K562 (cell line): ENCODE measurements around the gene ZNF853. TPM values are rescaled to one million over a fixed set of nuclear protein-coding genes. Genes with fewer than 3 reads are reported as not detected.
"Not testable (repeated sequence)": the region's sequence is repeated elsewhere in the genome, so short reads cannot be mapped to it uniquely, and the experiment has no call there.

Experiments used
- ATAC-seq: fragments of 200-7000 bp; cut with Tn5 transposase; 3 replicates; pipeline ENCODE4 v1.9.1; 2020; ENCODE audit warnings: moderate library complexity
- BruUV-seq: library from RNA; stranded (reverse); fragments of 400-500 nt; replicated peaks from 2 replicates; lab custom pipeline; 2021; lab: Mats Ljungman, UMichigan
- CTCF ChIA-PET: fragments of 300-600 bp; formaldehyde crosslinking; extraction: SDS; loops from one replicate; lab custom pipeline; 2021; ENCODE audit warnings: low intra/inter-chr PET ratio; lab: Yijun Ruan, JAX
- POLR2A ChIA-PET: fragments of 300-600, 350-650 bp; sonication (Branson Sonifier 250); formaldehyde crosslinking; extraction: SDS; loops from one replicate; lab custom pipeline; 2021; ENCODE audit warnings: antibody characterized with exemption, inconsistent platforms; lab: Yijun Ruan, JAX
- DNase-seq, 4 experiments: peaks; one replicate each; pipeline versions ENCODE4 v3.0.0 to v3.0.0-alpha.2; 2011 to 2018; ENCODE audit warnings: low spot score in 3 of 4, mixed read lengths in 3 of 4; ENCODE audit errors: extremely low read depth in 1 of 4
- FAIRE-seq: peaks from 2 replicates; lab custom pipeline; 2011; peaks lifted over from hg19 to GRCh38; lab: Jason Lieb, UNC
- H2AFZ ChIP-seq: 2 replicates; pipeline ENCODE4 v1.6.0; 2011; ENCODE audit warnings: low read depth, low read length, control low read depth, inconsistent platforms
- H3K27ac ChIP-seq: fragments of 200-600 bp; 3 replicates; pipeline ENCODE4 v1.8.0; 2011; ENCODE audit warnings: low read depth, mild to moderate bottlenecking, control low read depth, inconsistent platforms, low read length, moderate library complexity, mixed read lengths; ENCODE audit errors: extremely low read depth
- H3K27me3 ChIP-seq, 2 experiments: fragments of 300-600 bp in 1 of 2; 2 replicates in 1 of 2; 3 replicates in 1 of 2; pipeline versions ENCODE4 v1.6.0 to v1.8.0; 2011; ENCODE audit warnings: inconsistent platforms in 2 of 2, low read length in 2 of 2, mild to moderate bottlenecking in 1 of 2, mixed read lengths in 1 of 2, moderate library complexity in 1 of 2; ENCODE audit not compliant: control insufficient read depth in 2 of 2, insufficient read depth in 2 of 2
- H3K36me3 ChIP-seq: fragments of 300-600 bp; 3 replicates; pipeline ENCODE4 v1.8.0; 2011; ENCODE audit warnings: mild to moderate bottlenecking, low read length, inconsistent platforms; ENCODE audit not compliant: control insufficient read depth, insufficient read depth
- H3K4me1 ChIP-seq, 2 experiments: fragments of 200-600 bp in 1 of 2; replicated peaks in 1 of 2; 2 replicates in 1 of 2; 3 replicates in 1 of 2; pipeline versions ENCODE4 v1.5.1 to v1.8.0; 2011; ENCODE audit warnings: inconsistent platforms in 2 of 2, low read length in 2 of 2, mild to moderate bottlenecking in 1 of 2, mixed read lengths in 1 of 2, moderate library complexity in 1 of 2; ENCODE audit not compliant: control insufficient read depth in 2 of 2, insufficient read depth in 2 of 2
- H3K4me2 ChIP-seq: 2 replicates; pipeline ENCODE4 v1.6.1; 2011; ENCODE audit warnings: low read length, control low read depth, inconsistent platforms, mixed read lengths; ENCODE audit not compliant: insufficient read depth
- H3K4me3 ChIP-seq: fragments of 200-600 bp; sonication (generic), shearing (Covaris generic); 2 replicates; pipeline ENCODE4 v1.5.1; 2016; ENCODE audit warnings: control low read depth, inconsistent platforms
- H3K79me2 ChIP-seq: fragments of 200-600 bp; 3 replicates; pipeline ENCODE4 v1.8.0; 2011; ENCODE audit warnings: low read length, inconsistent platforms; ENCODE audit not compliant: control insufficient read depth, insufficient read depth
- H3K9ac ChIP-seq, 2 experiments: 2 replicates each; pipeline versions ENCODE4 v1.6.0 to v1.6.1; 2011; ENCODE audit warnings: low read depth in 2 of 2, low read length in 2 of 2, control low read depth in 1 of 2, inconsistent platforms in 1 of 2, mild to moderate bottlenecking in 1 of 2, mixed read lengths in 1 of 2; ENCODE audit not compliant: insufficient read depth in 1 of 2
- H3K9me1 ChIP-seq: one replicate; pipeline ENCODE4 v1.6.0; 2011; ENCODE audit warnings: inconsistent platforms, mild to moderate bottlenecking, low read length, moderate library complexity; ENCODE audit not compliant: control insufficient read depth, insufficient read depth
- H3K9me3 ChIP-seq: replicated peaks from 2 replicates; pipeline ENCODE4 v1.5.1; 2011; ENCODE audit warnings: low read depth, low read length, inconsistent platforms; ENCODE audit not compliant: control insufficient read depth, insufficient read depth
- H4K20me1 ChIP-seq: replicated peaks from 2 replicates; pipeline ENCODE4 v1.6.1; 2011; ENCODE audit warnings: low read length, inconsistent platforms, mixed read lengths; ENCODE audit not compliant: control insufficient read depth, insufficient read depth
- ARID4B ChIP-seq: sonication (generic); formaldehyde crosslinking; IDR thresholded peaks from 2 replicates; pipeline ENCODE4 v1.8.0; 2022; ENCODE audit warnings: mild to moderate bottlenecking, missing genetic modification reagents
- CXXC5 ChIP-seq: fragments of 250-450 bp; sonication (Bioruptor Pico); IDR thresholded peaks from 2 replicates; pipeline ENCODE4 v1.8.0; 2022; ENCODE audit warnings: inconsistent platforms, mild to moderate bottlenecking, moderate library complexity
- LCOR ChIP-seq: sonication (generic); formaldehyde crosslinking; IDR thresholded peaks from 2 replicates; pipeline ENCODE4 v1.8.0; 2022; ENCODE audit warnings: mild to moderate bottlenecking, missing genetic modification reagents
- TOE1 ChIP-seq, 2 experiments: fragments of 450-650 bp in 1 of 2; sonication (generic) in 1 of 2; formaldehyde crosslinking in 1 of 2; IDR thresholded peaks; 2 replicates each; pipeline versions ENCODE4 v1.7.1 to v1.8.0; 2016 to 2022; ENCODE audit warnings: borderline replicate concordance in 2 of 2, mild to moderate bottlenecking in 2 of 2, antibody characterized with exemption in 1 of 2, inconsistent platforms in 1 of 2, low read depth in 1 of 2, missing genetic modification reagents in 1 of 2, moderate library complexity in 1 of 2
- ZBTB1 ChIP-seq: sonication (generic); formaldehyde crosslinking; IDR thresholded peaks from 2 replicates; pipeline ENCODE4 v1.8.1; 2023; ENCODE audit warnings: missing genetic modification reagents, low read depth, mild to moderate bottlenecking, borderline replicate concordance
- ZNF224 ChIP-seq: sonication (generic); formaldehyde crosslinking; IDR thresholded peaks from 2 replicates; pipeline ENCODE4 v1.8.0; 2022; ENCODE audit warnings: mild to moderate bottlenecking, missing genetic modification reagents
- WGBS: fragments of 100-300 bp; shearing (Covaris generic); methylation state at CpG from one replicate; pipeline ENCODE4 v1.1.6; 2016; ENCODE audit warnings: low coverage, mixed read lengths; ENCODE audit not compliant: insufficient coverage; ENCODE audit errors: missing lambda C conversion rate; 5-methylcytosine and 5-hydroxymethylcytosine counted together
- in situ Hi-C: fragments of 300-500 bp; cut with MboI; formaldehyde crosslinking; loops from 4 replicates; pipeline ENCODE4 v1.15.0; 2018; ENCODE audit warnings: inconsistent platforms, mixed read lengths
- intact Hi-C: fragments of 100-400 bp; cut with micrococcal nuclease; formaldehyde crosslinking; loops from 2 replicates; pipeline ENCODE4 v1.14.2; 2022
- polyA plus RNA-seq, 8 experiments: library from polyadenylated mRNA; depleted of rRNA in 4 of 8; stranded (reverse) in 5 of 8; unstranded in 3 of 8; fragments of >200 nt; fragmentation: Nextera tagmentation in 2 of 8; fragmentation: Illumina TruSeq in 1 of 8; extraction: Ambion mirVana in 2 of 8; extraction: Trizol in 1 of 8; gene quantifications; 2 replicates each; pipeline versions ENCODE4 v1.2.1 to v1.2.3, GENCODE V29; 2011 to 2014; ENCODE audit warnings: inconsistent platforms in 1 of 8, missing spikeins in 1 of 8
- total RNA-seq, 7 experiments: library from RNA; depleted of rRNA in 6 of 7; stranded (reverse); fragments of >200 nt in 6 of 7; fragmentation: Illumina TruSeq in 2 of 7; extraction: Trizol in 2 of 7; gene quantifications; 2 replicates each; pipeline versions ENCODE4 v1.2.1 to v1.2.3, GENCODE V29; 2011 to 2021; ENCODE audit warnings: low replicate concordance in 1 of 7

The ZNF853 gene
- total and polyA plus RNA-seq, 9 of the 15 experiments (the other 6 are each of a cell fraction or from before 2014, with no cell fraction given), result 0.03 TPM; not detected in 8

- H3K27me3 ChIP-seq, H3K4me2 ChIP-seq, H3K9ac ChIP-seq, in situ Hi-C loops, intact Hi-C loops, POLR2A ChIA-PET, H4K20me1 ChIP-seq, FAIRE-seq, BruUV-seq, H3K4me3 ChIP-seq, H3K9me3 ChIP-seq, CTCF ChIA-PET, H3K27ac ChIP-seq, H2AFZ ChIP-seq, ATAC-seq, DNase-seq, H3K9me1 ChIP-seq: not testable (repeated sequence)
- Histone ChIP-seq H3K36me3 (peaks cover 14% of the 10 kb centered on the region), H3K4me1 (peaks cover 18 to 40% of the 10 kb centered on the region in 2 experiments; a peak in 4 of 5 replicates), H3K79me2 (peaks cover 36% of the 10 kb centered on the region)
- TF ChIP-seq ZBTB1, result peak; percentile 40; the same call in 1 of the 2 replicates
- 75% methylated on average over 5 of the region's 5 CpGs for WGBS
Measured at GRCh38 chr7:6634971-6635370, 19.6 kb downstream of the ZNF853 start.

GRCh38 chr7:6636741-6637543 lies 21.5 kb downstream of the ZNF853 start, which contains the start of gene ZNF316:
TSS of gene ZNF316 (plus strand) at chr7:6637318. CDS start at chr7:6642410, 5,092 bp downstream.
- Histone ChIP-seq H2AFZ (peak within 1 kb of the TSS; percentile 87), H3K4me2 (peak within 1 kb of the TSS; percentile 91), H3K79me2 (peaks cover 56% of the 10 kb centered on the region), H3K4me1 (peaks cover 19 to 51% of the 10 kb centered on the region in 2 experiments; a peak in 4 of 5 replicates), H3K4me3 (peak within 1 kb of the TSS; percentile 76), H3K9ac (peak within 1 kb of the TSS; percentile 88 to 94), H3K27ac (peak within 1 kb of the TSS; percentile 84), H3K27me3 (no peaks in the 10 kb centered on the region; a peak in 1 of 5 replicates), H3K9me1 (no peaks in the 10 kb centered on the region), H4K20me1 (no peaks in the 10 kb centered on the region), H3K9me3 (peaks cover 6% of the 10 kb centered on the region; the same call in 1 of the 2 replicates), H3K36me3 (peaks cover 31% of the 10 kb centered on the region)
- ChIA-PET CTCF (no interaction called here), POLR2A (no interaction called here)
- peak; percentile 32 for ATAC-seq
- no TSS peak for BruUV-seq
- in situ Hi-C loops (no loop called here), intact Hi-C loops (no loop called here)
- FAIRE-seq, result no peak
- WGBS, result 4% methylated on average over 26 of the region's 104 CpGs
- DNase-seq, result peak; percentile 71 to 90 (median 88)
- TF ChIP-seq ARID4B (CRISPR knock-in tag) (0 out of 2 replicates have a peak, but pooled peaks have one; percentile 29), LCOR (CRISPR knock-in tag) (0 out of 2 replicates have a peak, but pooled peaks have one; percentile 34), ZNF224 (no peak), TOE1 (IDR thresholded peaks at IDR 0.05; ENCODE audit: borderline replicate concordance) (no peak), TOE1 (CRISPR knock-in tag; IDR thresholded peaks at IDR 0.05; ENCODE audit: borderline replicate concordance, low read depth) (no peak), CXXC5 (CRISPR knock-in tag) (peak; percentile 86)
